ENCODE data around the gene LCTL.
A peak's percentile ranks its signal among the peaks of the same experiment; 100 is the strongest.
"Not testable (repeated sequence)": the region's sequence is repeated elsewhere in the genome, so short reads cannot be mapped to it uniquely, and the experiment has no call there.

Gene LCTL

DNA sequence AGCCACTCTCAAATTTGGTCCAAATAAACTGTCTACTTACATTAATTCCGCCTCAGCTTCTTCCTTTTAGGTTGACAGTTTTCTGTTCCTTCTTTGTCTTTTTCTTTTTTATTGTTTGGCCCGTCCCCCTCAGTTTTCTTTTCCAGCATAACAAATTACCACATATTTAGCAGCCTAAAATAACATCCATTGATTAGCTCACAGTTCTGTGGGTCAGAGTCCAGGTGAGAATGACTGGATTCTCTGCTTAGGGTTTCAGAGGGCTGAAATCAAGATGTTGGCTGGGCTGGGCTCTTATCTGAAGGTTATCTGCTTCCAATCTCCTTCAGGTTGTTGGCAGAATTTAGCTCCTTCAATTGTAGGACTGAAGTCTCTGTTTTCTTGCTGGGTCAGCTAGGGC is 24.6 kb upstream of the LCTL start:
- DNase-seq: no peak

DNA sequence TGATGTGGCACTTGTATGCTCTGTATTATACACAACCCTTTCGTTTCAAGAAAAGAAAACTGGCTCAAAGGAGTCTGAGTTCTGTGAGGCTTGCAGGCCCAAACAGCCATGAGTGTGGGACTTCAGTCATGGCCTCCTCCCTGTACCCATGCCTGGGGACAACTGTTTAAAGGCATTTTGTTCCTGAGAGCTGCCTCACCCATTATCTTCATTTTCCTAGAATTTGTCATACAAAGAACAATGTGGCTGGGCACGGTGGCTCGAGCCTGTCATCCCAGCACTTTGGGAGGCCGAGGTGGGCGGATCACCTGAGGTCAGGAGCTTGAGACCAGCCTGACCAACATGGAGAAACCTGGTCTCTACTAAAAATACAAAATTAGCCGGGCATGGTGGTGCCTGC is 23.6 kb upstream of the LCTL start:
- not testable (repeated sequence) for DNase-seq

GRCh38 chr15:66588971-66589370 is 23.2 kb upstream of the LCTL start:
- DNase-seq: no peak

DNA sequence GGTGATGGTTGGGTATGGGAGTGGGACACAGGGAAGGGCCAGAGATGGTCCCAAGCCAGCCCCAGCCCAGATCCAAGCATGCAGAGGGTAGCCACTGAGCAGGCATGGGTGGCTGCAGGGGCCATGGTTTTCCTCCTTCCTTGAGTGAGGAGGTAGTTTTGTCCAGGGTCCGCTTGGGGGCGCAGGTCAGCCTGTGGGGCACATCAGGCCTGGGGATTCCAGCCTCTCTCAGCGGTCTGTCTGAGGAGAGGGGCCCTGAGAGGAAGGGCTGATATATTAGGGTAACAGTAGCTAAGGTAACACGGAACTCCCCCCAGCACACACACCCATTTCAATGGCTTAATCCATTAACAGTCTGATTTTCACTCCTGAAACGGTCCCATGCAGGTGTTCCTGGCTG is 22.7 kb upstream of the LCTL start:
- DNase-seq: no peak

DNA sequence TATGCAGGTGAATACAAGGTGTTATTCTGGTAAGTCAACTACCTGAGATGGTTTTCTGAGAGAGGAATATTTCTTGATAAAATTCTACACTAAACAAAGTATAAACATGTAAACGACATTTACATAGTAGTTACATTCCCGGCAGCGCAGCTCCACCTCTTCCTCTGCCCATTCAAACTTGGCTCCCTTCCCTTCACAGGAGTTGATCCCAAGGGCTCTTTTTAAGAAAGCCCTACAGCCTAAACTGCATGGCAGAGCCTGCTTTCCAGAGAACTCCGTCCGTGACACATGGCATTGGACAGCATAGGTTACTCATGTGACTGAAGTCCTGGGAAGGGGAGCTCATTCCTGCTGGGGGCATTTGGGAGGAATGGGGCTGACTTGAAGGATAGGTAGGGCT is 22.0 kb upstream of the LCTL start:
- DNase-seq: no peak

DNA sequence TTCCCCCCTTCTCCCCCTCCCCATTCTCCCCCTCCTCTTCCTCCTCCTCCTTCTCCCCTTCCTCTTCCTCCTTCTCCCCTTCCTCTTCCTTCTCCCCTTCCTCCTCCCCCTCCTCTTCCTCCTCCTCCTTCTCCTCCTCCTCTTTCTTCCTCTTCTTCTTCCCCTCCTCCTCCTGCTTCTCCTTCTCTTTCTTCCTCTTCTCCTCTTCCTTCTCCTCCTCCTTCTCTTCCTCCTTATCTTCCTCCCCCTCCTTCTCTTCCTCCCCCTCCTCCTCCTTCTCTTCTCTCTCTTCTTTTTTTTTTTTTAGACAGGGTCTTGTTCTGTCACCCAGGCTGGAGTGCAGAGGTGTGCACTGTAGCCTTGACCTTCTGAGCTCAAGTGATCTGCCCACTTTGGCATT is 21.2 kb upstream of the LCTL start:
- no peak for DNase-seq

DNA sequence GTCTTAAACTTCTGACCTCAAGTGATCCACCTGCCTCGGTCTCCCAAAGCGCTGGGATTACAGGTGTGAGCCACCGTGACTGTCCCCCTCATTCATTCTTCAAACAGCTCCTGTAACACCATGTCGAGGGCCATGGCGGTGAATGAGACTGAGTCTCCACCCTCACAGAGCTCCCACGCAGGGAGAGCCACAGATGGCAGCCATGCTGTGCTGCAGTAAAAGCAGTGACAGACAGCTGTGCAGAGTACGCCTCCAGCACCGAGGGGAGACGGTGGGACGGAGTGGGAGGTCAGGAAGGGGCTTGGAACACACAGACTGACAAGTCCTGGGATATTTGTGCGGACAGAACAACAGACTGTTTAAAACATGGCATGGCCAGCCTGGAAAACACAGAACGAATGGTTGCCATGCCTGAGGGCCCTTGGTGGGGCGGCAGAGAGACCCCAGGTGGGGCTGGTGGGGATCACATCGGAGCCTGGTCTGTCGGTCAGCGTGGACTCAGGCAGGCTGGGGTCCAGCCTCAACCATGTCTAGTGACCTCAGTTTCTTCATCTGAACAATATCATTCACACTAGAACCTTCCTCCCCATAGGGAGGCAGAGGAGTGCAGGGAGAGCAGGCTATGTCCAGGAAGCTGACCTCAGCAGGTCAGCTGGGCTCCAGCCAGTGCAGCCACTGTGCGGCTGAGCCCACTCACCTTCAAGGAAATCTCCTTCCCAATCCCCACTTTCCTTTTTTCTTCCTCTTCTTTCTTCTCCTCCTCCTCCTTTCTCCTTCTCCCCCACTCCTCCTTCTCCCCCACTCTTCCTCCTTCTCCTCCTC is 20.6 kb upstream of the LCTL start:
- no peak for DNase-seq

DNA sequence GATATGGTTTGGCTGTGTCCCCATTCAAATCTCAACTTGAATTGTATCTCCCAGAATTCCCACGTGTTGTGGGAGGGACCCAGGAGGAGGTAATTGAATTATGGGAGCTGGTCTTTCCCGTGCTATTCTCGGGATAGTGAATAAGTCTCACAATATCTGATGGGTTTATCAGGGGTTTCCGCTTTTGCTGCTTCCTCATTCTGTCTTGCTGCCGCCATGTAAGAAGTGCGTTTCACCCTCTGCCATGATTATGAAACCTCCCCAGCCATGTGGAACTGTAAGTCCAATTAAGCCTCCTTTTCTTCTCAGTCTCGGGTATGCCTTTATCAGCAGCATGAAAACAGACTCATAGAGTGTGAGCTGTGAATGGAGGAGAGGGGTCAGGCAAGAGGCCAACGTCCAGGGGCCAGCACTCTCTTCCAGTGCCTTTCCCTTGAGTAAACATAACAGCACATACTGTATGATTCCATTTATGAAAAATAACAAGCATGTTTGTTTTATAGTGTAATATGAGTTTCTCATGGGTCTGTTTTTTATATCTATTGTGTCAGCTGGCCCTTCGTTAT is 16.3 kb upstream of the LCTL start:
- DNase-seq: no peak

DNA sequence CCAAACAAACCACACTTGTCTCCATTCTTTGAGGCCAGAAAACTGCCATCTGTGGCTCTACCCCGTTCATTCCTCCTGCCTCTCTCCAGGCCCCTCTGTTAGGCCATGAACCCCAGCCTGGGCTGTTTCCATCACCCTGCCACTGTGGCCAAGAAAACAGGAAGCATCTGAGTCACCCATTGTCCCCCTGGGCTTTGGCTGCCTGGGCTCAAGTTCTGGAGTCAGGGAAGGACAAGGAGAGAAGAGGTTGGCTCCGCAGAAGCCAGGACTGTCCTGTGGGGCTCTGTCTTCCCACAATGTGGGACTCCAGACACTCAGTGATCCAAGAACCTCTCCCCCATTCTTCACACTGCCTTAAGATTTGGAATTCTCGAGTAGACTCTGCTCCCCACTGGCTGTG is 14.8 kb upstream of the LCTL start:
- no peak for DNase-seq

DNA sequence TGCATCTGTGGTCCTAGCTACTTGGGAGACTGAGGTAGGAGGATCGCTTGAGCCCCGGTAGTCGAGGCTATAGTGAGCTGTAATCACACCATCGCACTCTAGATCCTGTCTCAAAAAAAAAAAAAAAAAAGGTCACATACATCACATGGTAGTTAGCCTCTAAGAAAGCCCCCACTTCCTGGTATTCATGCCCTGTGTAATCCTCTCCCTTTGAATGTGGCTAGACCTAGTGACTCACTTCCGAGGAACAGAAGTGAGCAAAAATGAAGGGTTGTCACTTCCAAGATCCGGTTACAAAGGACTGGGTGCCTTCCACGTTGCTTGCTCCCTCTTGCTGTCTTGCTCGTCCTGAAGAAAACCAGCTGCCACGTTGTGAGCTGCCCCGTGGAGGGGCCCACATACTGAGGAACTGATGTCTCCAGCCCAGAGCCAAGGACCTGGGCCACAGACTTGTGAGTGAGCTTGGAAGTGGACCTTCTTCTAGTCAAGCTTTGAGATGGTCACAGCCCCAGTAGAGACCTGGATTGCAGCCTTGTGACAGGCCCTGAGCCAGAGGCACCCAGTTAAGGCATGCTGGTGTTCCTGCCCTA is 12.6 kb upstream of the LCTL start:
- DNase-seq: no peak

GRCh38 chr15:66574596-66574950 is 8.8 kb upstream of the LCTL start:
- DNase-seq: no peak

GRCh38 chr15:66573719-66574595 is 8.2 kb upstream of the LCTL start:
- DNase-seq: no peak

- DNase-seq: no peak
Measured at GRCh38 chr15:66573348-66573718, 7.5 kb upstream of the LCTL start.

DNA sequence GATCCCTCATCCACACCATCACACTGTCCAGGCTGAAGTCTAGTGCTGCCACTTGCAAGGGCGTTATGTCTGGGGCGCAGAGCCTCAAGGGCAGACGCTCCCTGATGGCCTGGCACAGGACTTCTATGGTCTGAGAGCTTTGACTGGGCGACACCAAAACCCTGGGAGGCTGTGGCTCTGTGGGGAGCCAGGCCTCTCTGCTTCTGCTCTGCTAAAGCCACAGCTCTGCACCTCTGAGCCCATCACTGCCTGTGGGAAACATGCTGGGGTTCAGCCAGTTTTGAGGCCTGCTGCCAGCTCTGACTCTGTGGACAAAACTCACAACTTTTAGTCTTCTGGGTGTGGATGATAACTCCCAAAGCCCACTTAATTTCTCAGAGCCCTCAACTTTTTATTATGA is 6.3 kb upstream of the LCTL start:
- no peak for DNase-seq

- DNase-seq: no peak
Measured at GRCh38 chr15:66570842-66571478, 5.2 kb upstream of the LCTL start.

DNA sequence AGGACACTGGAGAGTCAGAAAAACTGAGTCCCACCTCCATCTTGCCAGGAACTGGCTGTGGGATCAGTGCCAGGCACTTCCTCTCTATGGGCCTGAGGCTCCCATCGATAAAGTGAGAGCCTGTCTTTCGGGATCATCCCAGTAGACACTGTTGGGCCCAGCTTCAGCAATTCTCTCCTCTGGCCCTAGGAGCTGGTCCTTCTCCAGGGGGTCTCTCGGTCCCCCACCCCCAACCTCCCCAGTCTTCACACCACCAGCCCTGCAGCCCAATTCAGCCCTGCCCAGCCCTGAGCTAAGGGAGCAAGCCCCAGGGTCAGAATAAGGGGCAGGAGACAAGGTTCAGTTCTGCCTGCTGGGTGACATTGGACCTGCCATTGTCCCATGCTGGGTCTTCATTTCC is 4.5 kb upstream of the LCTL start:
- no peak for DNase-seq

GRCh38 chr15:66569461-66570137 is 3.8 kb upstream of the LCTL start:
- DNase-seq: no peak

GRCh38 chr15:66567897-66568296 is 2.1 kb upstream of the LCTL start:
- DNase-seq: no peak

- peak; percentile 54 to 59 for DNase-seq
Measured at GRCh38 chr15:66566963-66567531, 1.2 kb upstream of the LCTL start.

GRCh38 chr15:66565141-66565641 is 607 bp downstream of the LCTL start:
- DNase-seq: no peak

DNA sequence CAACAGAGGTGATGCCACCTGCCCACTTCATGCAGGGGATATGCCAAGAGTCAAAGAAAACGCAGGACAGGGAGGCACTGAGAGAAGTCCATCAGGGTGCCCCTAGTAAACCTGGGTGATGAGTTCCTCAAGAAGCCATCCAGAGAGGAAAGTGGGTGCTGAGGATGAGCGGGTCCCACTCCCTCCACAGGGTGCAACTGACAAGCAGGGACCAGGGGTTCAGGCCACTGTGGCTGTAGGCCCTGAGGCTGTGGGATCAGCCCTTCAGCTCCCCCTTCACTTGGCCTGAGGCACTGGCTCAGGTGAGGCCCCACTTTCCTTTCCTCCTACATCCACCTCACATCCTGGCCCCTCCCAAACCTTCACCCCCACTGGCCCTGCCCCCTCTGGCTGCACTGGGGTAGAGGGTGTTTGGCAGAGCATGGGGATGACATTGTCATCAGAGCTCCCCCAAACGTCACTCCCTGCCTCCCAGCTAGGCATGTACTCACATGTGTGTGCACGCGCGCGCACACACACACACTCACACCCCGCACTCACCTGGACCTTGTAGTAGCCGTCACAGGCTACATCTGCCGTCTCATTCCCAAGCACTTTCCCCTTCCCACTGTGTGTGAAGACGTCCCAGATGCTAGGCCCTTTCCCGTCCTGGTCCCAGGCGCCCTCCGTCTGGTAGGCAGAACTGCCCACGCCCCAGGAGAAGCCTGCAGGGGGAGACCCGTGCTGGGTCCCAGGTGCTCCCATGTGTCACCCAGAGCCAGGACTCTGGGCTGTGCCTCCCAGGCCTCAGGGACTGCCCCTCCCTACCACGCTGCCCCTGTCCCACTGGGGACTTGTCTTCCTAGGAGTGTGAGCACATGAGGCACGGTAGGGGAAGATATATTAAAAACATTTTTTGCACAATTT is 1.4 kb downstream of the LCTL start:
- DNase-seq: no peak

Measured in activated CD4-positive, alpha-beta T cell treated with anti-CD3 and anti-CD28 coated beads for 4 hours (primary cell).